ENCODE results near the gene RASAL1.

RASAL1 gene

GRCh38 chr12:113095405-113095804 lies 40.2 kb downstream of the RASAL1 start:
- DNase-seq, result no peak

DNA sequence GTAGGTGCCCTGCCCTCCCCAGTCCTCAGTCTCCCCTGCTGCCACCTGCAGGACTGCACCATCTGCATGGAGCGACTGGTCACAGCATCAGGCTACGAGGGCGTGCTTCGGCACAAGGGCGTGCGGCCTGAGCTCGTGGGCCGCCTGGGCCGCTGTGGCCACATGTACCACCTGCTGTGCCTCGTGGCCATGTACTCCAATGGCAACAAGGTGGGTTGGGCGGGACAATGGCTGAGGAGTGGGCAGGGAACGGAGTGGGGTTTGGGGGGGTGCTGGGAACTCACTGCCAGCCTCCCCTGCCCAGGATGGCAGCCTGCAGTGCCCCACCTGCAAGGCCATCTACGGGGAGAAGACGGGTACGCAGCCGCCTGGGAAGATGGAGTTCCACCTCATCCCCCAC lies 40.8 kb downstream of the RASAL1 start:
- no peak for DNase-seq

- no peak for DNase-seq
Measured at GRCh38 chr12:113093409-113094101, 42.0 kb downstream of the RASAL1 start.

DNA sequence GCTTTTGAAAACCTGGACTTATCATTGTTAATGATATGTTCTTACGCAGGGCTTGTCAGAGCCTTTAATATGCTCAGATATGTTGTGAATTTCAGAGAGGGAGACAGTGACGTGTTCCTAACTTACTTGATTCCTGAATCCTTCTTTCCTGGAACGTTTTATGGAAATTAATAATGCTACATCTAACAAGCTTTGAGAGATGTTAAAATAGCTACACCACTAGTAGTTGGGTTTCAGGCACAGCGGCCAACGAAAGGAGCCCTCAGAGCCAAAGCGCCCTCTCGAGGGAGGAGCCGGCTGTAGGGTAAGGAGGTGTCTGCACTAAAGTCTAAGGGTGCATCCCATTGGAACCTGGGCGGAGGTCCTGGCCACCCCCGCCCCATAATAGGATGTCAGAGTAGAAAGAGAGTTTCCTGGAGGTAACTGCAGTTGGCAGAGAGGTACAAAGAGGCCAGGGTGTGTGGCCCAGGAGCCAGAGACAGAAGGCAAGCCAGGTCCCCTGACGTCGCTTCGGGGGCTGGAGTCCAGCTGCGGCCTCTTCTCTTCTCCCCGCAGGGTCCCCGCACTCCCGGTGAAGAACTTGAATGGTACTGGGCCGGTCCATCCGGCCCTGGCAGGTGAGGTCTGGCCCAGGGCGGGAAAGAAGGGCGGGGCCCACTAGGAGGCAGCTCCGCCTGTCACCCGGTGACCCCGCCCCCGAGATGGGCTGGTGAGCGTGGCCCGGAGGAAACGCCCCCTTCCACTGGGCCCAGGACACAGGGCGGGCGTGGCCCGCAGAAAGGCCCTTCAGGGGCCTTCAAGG lies 42.8 kb downstream of the RASAL1 start:
- no peak for DNase-seq

DNA sequence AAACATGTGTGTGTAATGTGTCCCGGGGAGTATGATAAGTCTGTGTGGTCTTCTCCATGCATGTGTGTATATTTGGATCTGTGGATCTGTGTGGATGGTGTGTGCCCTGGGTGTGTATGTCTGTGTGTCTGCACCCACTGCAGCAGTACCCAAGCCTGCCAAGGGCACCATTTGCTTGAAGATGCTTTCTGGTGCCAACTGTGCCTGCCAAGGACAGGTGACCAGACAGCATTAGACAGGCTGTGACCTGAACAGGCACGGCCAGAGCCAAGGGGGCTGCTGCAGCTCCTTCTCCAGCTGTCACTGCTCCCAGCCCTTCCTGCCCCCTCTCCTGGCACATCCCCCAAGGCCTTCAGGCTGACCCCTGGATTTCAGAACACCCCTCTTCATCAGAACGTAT lies 44.1 kb downstream of the RASAL1 start:
- no peak for DNase-seq

DNA sequence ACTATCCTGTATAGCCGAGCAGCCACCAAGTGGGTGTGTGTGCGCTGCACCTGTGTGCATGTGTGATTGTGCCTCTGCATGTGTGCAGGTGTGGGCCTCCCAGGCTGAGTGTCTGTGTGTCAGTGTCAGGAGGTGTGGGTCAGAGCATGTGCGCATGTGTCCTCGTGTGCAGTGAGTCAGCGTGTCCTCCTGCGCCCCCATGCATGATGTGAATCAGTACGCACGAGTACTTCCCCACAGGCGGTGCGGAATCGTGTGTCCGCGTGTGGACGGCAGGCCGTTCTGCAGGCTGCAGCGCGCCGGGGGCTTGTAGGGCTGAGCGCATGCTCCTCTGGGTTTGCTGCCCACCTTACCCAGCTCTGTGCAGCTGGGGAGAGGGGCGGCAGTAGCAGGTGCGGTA lies 44.8 kb downstream of the RASAL1 start:
- DNase-seq, result no peak

GRCh38 chr12:113089839-113090238 lies 45.7 kb downstream of the RASAL1 start:
- DNase-seq, result no peak

GRCh38 chr12:113088971-113089756 lies 46.4 kb downstream of the RASAL1 start:
- peak; percentile 50 to 54 for DNase-seq

GRCh38 chr12:113088037-113088436 lies 47.5 kb downstream of the RASAL1 start:
- no peak for DNase-seq

- no peak for DNase-seq
Measured at GRCh38 chr12:113087193-113087592, 48.4 kb downstream of the RASAL1 start.

- peak; percentile 18 to 25 for DNase-seq
Measured at GRCh38 chr12:113086249-113087164, 49.1 kb downstream of the RASAL1 start.

- DNase-seq, result no peak
Measured at GRCh38 chr12:113083863-113084435, 51.6 kb downstream of the RASAL1 start.

GRCh38 chr12:113082486-113083148 lies 52.9 kb downstream of the RASAL1 start:
- DNase-seq, result no peak

- no peak for DNase-seq
Measured at GRCh38 chr12:113081873-113082272, 53.7 kb downstream of the RASAL1 start.

GRCh38 chr12:113077859-113078255 lies 57.7 kb downstream of the RASAL1 start:
- no peak for DNase-seq

DNA sequence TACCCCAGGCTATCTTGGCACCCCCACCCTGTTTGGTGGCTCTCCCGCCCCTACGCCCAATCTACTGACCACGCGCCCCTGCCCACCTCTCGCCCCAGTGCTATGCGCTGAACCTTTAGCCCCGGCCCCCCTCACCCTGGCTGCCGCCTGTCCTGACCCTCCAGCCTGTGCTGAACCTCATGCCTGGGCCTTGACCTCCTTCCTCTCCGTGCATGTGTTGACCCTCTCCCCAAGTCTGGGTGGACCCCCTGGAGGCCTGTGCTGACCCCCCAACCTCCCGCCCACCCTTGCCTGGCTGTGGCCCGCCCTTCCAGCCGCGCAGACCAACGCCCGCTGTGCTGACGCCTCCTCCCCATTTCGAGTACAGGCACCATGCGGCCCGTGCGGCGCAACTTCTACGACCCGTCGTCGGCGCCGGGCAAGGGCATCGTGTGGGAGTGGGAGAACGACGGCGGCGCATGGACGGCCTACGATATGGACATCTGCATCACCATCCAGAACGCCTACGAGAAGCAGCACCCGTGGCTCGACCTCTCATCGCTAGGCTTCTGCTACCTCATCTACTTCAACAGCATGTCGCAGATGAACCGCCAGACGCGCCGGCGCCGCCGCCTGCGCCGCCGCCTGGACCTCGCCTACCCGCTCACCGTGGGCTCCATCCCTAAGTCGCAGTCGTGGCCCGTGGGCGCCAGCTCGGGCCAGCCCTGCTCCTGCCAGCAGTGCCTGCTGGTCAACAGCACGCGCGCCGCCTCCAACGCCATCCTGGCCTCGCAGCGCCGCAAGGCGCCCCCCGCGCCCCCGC lies 58.3 kb downstream of the RASAL1 start:
- no peak for DNase-seq

DNA sequence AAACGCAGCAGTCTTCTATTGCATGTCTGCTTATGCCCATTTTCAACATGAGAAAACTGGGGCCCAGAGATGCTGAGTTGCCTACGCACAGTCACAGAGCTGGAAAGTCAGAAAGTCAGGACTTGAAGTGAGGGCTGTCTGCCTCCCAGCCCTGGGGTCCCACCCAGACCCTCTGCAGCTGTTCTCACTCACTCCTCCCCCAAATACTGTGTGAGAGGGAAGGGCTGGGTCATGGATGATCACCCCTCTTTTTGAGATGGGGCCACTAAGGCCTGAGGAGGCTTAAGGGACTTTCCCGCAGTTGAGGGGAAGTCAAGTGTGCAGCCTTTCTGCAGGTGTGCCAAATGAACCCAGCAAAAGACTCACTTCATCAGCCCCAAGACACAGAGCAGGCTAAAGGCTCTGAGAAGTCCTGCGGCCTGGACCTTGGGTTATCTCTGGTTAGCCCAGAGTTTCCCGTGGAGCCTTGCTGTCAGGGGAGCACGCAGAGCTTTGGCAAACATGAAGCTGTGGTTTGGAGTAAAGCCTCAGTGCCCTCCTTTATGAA lies 60.4 kb downstream of the RASAL1 start:
- no peak for DNase-seq

GRCh38 chr12:113073586-113073985 lies 62.0 kb downstream of the RASAL1 start:
- no peak for DNase-seq

DNA sequence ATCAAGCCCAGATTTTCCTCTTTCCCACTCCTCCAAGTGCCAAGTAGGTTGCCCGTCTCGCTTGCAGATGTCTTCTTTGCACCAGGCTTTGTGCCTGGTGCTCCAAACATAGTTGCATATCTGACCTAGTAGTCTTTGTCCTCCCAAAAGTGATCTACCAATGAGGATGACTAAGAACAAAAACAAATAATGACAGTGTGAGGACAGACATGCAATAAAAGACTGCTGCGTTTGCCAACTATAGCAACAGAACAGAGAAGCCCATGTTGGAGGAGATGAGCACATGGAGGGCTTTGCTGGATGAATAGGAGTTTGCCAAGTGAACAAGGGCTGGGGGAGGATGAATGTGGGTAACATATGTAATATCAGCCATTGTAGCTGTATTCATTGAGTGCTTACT lies 63.4 kb downstream of the RASAL1 start:
- no peak for DNase-seq

Data from stimulated activated CD4-positive, alpha-beta T cell treated with anti-CD3 and anti-CD28 coated beads, Interleukin-4, amount 100 ng/mL, for 4 hours (primary cell).